Upper lobe of left lung (tissue), 6 donors: ENCODE data around the gene NIN. TPM values are rescaled to one million over a fixed set of nuclear protein-coding genes. Genes with fewer than 3 reads are reported as not detected.

Source experiments
- small RNA-seq, 4 donors: library from RNA; depleted of rRNA; stranded (forward); fragments of <200 nt; gene quantifications; one replicate each; pipeline ENCODE3, GENCODE V24; 2016
- total RNA-seq, 6 donors: library from RNA; depleted of rRNA in 4 of 6; stranded (reverse); fragments of >200 nt in 4 of 6; gene quantifications; one replicate each; pipeline versions ENCODE4 v1.1.0 to v1.2.1, GENCODE V29; 2016 to 2021
- donor health status: DM: no; HTN: no; CAD: no; lungs with moderate emphysema.
- donor health status: DM: no; HTN: yes; CAD: no; lungs with severe emphysema.

Gene NIN
- total RNA-seq, 6 donors from 2014 or later: 24.8 to 50.3 (median 42.2) TPM

Small RNA genes within 50 kb of the gene (small RNA-seq; reads per million reads assigned to genes)
- gene RF00593: 0 reads per million in 4 donors

Other genes with a start within 250 kb of the NIN start
- 10 to 100 TPM; 29.3 to 63.9 (median 34.3) TPM for gene SAV1, start 162.9 kb downstream of the NIN start, total RNA-seq
- 1 to 10 TPM in 1 of 6 donors, under 1 TPM in 2, not detected in 3; 0.26 to 7.6 (median 0.44) TPM for gene ABHD12B, start 40.9 kb upstream of the NIN start, total RNA-seq
- gene PYGL, start 113.3 kb upstream of the NIN start, total RNA-seq: 10 to 100 TPM; 33.6 to 73.2 (median 55.9) TPM